WERI-Rb-1 (cell line): ENCODE measurements around the gene HSPH1.

Experiments
- DNase-seq: peaks from one replicate; pipeline ENCODE4 v3.0.0-alpha.2; 2020
- H3K27ac ChIP-seq: fragments of 250-450 bp; sonication (Bioruptor Pico); 2 replicates; pipeline ENCODE4 v1.5.1; 2020; ENCODE audit warnings: mild to moderate bottlenecking, moderate library complexity
- H3K27me3 ChIP-seq: fragments of 250-450 bp; sonication (Bioruptor Pico); 2 replicates; pipeline ENCODE4 v1.5.1; 2021; ENCODE audit warnings: mild to moderate bottlenecking, low read depth, moderate library complexity; ENCODE audit not compliant: insufficient read depth, severe bottlenecking
- H3K36me3 ChIP-seq: fragments of 250-450 bp; sonication (Bioruptor Pico); 2 replicates; pipeline ENCODE4 v1.5.1; 2020; ENCODE audit warnings: mild to moderate bottlenecking, moderate library complexity
- H3K4me3 ChIP-seq: 2 replicates; pipeline ENCODE4 v1.5.1; 2011; ENCODE audit warnings: low read depth, mild to moderate bottlenecking, control low read depth, low read length
- H3K9me3 ChIP-seq: fragments of 250-450 bp; sonication (Bioruptor Pico); 2 replicates; pipeline ENCODE4 v1.5.1; 2021; ENCODE audit warnings: mild to moderate bottlenecking, moderate library complexity; ENCODE audit not compliant: severe bottlenecking
- TF ChIP-seq, protein P1 (sequence below): IDR thresholded peaks from 2 replicates; pipeline ENCODE4 v1.5.1; 2011; ENCODE audit warnings: low read depth, mild to moderate bottlenecking, control low read depth, inconsistent platforms, low read length

Gene HSPH1

DNA sequence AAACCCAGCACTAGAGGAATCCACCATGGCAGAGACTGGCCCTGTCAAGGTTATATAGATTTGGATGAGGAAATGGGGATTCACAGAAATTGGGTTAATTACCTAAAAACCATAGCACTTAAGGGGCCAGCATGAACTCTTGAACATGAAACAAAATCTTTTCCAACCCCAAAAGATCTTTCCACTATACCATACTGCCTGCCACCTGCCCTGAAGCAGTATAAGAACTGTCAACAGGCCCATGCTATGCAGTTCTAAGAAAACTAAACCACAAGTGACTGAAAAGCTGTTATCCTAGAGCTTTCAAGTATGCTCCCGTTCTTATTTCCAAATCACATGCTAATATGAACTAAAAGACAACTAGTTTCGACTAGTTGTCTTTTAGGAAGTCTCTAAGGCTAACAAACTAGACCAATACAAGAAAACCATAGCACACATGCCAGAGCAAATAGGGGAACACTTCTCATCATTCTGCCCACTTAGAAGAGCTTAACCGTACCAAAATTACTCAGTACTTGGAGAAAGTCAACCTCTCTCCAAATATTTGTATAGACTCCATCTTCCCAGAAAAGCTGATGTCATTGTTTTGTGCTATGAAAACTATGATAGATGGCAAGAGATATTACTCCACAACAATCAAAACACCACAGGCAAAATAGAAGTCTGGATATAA lies 27.5 kb downstream of the HSPH1 start:
- no peaks in the 10 kb centered on the region for H3K27me3 ChIP-seq
- no peak overlapping the region for H3K4me3 ChIP-seq
- DNase-seq = no peak
- no peaks in the 10 kb centered on the region for H3K9me3 ChIP-seq
- H3K27ac ChIP-seq = no peak overlapping the region
- TF ChIP-seq, protein P1, sequence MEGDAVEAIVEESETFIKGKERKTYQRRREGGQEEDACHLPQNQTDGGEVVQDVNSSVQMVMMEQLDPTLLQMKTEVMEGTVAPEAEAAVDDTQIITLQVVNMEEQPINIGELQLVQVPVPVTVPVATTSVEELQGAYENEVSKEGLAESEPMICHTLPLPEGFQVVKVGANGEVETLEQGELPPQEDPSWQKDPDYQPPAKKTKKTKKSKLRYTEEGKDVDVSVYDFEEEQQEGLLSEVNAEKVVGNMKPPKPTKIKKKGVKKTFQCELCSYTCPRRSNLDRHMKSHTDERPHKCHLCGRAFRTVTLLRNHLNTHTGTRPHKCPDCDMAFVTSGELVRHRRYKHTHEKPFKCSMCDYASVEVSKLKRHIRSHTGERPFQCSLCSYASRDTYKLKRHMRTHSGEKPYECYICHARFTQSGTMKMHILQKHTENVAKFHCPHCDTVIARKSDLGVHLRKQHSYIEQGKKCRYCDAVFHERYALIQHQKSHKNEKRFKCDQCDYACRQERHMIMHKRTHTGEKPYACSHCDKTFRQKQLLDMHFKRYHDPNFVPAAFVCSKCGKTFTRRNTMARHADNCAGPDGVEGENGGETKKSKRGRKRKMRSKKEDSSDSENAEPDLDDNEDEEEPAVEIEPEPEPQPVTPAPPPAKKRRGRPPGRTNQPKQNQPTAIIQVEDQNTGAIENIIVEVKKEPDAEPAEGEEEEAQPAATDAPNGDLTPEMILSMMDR = no peak
- H3K36me3 ChIP-seq = no peaks in the 10 kb centered on the region; the same call in none of the 2 replicates

DNA sequence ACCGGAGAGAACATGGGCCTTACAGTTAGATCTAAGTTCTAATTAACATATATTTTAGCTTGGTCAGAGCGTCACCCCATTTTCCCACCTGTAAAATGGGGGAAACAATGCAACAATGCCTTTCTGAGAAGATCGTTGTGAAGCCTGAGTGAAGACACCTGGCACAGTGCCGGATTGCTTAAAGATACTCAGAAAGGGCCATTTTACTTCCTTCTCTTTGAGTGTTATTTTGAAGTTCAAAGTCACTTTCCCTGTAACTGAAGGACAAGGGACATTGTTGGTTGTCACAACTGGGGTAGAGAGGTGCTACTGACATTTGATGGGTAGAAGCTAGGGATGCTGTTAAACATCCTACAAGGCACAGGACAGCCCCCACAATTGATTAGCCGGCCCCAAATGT lies 28.1 kb downstream of the HSPH1 start:
- no peaks in the 10 kb centered on the region for H3K27me3 ChIP-seq
- no peak overlapping the region for H3K27ac ChIP-seq

DNA sequence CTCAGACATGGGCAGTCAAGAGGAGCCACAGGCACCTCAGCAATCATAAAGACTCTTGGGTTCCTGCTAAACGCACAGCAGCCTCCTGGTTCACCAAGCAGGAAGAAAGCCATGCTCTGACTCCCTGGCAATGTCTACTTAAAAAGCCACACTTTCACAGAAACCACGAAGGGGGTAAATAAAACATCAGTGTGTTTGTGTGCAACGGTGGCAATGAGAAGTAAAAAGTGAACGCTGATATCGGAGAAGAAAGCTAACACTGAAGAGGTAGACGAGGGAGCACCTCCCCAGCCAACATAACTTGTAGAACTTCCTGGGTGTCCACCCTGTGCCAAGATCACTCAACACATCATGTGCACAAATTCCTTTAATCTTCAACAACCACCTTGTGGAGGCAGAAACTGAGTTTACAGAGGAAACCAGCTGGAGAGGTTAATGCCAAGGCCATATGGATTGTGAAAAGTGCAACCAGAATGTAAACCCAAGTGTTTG lies 30.2 kb downstream of the HSPH1 start:
- TF ChIP-seq, protein P1 = no peak
- H3K4me3 ChIP-seq = no peak overlapping the region

More for the DNA sequence above, 28.1 kb downstream of the HSPH1 start:
- Histone ChIP-seq H3K36me3 (no peaks in the 10 kb centered on the region; the same call in none of the 2 replicates), H3K9me3 (no peaks in the 10 kb centered on the region), H3K4me3 (no peak overlapping the region)
- DNase-seq = no peak
- TF ChIP-seq, protein P1 = no peak

DNA sequence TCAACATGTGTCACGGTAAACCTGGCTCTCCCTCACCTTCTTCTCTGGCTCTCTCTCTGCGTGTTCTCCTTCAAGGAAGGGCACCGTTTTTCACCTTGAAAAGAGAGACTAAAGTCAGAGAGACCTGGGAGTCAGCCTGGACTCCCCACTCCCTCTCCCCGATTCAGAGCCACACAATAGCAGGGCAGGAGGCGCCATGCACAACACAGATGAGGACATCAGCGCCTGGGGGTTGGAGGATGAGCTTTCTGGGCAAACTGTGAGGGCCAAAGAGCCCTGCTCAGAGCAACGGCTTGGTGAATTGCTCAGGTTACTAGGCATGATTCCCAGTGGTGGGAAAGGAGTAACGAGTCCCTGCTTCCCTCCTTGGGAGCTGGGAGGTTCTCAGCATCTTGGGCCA lies 32.3 kb downstream of the HSPH1 start:
- Histone ChIP-seq H3K27ac (no peak overlapping the region), H3K9me3 (no peaks in the 10 kb centered on the region), H3K36me3 (no peaks in the 10 kb centered on the region), H3K4me3 (no peak overlapping the region), H3K27me3 (no peaks in the 10 kb centered on the region)
- TF ChIP-seq, protein P1 = no peak
- DNase-seq = no peak

More for the DNA sequence above, 30.2 kb downstream of the HSPH1 start:
- Histone ChIP-seq H3K36me3 (no peaks in the 10 kb centered on the region), H3K27me3 (no peaks in the 10 kb centered on the region), H3K27ac (no peak overlapping the region), H3K9me3 (no peaks in the 10 kb centered on the region)
- DNase-seq = no peak

DNA sequence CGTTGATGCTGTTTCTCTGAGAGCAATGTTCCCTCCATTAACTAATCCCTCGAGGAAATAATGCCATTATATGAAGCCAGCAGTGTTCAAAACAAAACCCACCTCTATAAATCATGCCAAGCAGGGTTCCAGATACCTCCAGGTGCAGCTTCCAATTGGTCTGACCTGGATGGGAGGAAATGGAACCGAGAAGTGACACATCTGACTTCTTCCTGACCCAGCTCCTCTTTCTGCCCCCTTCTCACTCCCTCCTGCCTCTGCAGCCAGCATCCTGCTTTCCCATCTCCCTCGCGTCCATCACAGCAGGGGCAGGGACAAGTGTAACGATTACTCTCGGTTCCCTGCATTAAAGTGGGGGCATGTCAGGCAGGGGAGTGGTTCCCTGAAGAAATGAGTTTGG lies 37.5 kb downstream of the HSPH1 start:
- Histone ChIP-seq H3K36me3 (no peaks in the 10 kb centered on the region), H3K27ac (no peak overlapping the region), H3K27me3 (no peaks in the 10 kb centered on the region), H3K4me3 (no peak overlapping the region), H3K9me3 (no peaks in the 10 kb centered on the region)
- TF ChIP-seq, protein P1 = no peak
- DNase-seq = no peak
